ENCODE measurements around the gene MYO15B. TPM values are rescaled to one million over a fixed set of nuclear protein-coding genes. Genes with fewer than 3 reads are reported as not detected.

Gene MYO15B
- total RNA-seq, 2 experiments from 2014 or later: 8.9 to 19.2 TPM

DNA sequence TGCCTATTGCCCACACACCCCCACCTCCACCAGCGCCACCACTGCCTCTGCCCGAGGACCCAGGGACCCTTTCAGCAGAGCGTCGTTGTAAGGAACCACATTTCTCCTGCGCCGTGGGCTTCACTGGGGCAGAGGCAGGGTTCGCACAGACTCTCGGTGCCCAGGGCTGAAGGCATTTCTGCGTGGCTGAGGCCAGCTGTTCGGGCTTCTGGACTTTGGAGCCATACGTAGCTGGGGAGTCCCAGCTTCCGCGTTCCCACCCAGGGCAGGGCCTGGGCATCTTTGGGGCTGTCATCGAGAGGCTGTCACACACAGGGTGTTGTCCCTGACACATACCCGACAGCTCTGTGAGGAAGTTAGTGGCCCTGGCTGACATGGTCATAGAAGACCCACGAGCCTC lies 29.6 kb downstream of the MYO15B start:
- Histone ChIP-seq H3K4me3 (ENCODE audit: low read depth, low read length, poor library complexity, severe bottlenecking) (no peak overlapping the region), H3K4me2 (ENCODE audit: low read length) (no peak overlapping the region), H4K20me1 (ENCODE audit: insufficient read depth, low read length) (no peaks in the 10 kb centered on the region), H3K79me2 (ENCODE audit: insufficient read depth, low read depth, low read length) (no peaks in the 10 kb centered on the region), H3K9me2 (ENCODE audit: insufficient read depth, low read length) (no peaks in the 10 kb centered on the region), H3K4me1 (ENCODE audit: insufficient read depth, low read length, poor library complexity, severe bottlenecking) (no peaks in the 10 kb centered on the region), H3K9me3 (ENCODE audit: low read length) (no peaks in the 10 kb centered on the region), H3K27ac (ENCODE audit: low read depth, low read length, poor library complexity, severe bottlenecking) (no peak overlapping the region), H2AFZ (ENCODE audit: low read length) (no peak overlapping the region), H3K36me3 (ENCODE audit: insufficient read depth, low read length) (no peaks in the 10 kb centered on the region)
- DNase-seq (ENCODE audit: low spot score): no peak
- TF ChIP-seq EZH2phosphoT487 (IDR thresholded peaks at IDR 0.05; ENCODE audit: borderline replicate concordance, low read depth, low read length): no peak
- TF ChIP-seq, protein P1, sequence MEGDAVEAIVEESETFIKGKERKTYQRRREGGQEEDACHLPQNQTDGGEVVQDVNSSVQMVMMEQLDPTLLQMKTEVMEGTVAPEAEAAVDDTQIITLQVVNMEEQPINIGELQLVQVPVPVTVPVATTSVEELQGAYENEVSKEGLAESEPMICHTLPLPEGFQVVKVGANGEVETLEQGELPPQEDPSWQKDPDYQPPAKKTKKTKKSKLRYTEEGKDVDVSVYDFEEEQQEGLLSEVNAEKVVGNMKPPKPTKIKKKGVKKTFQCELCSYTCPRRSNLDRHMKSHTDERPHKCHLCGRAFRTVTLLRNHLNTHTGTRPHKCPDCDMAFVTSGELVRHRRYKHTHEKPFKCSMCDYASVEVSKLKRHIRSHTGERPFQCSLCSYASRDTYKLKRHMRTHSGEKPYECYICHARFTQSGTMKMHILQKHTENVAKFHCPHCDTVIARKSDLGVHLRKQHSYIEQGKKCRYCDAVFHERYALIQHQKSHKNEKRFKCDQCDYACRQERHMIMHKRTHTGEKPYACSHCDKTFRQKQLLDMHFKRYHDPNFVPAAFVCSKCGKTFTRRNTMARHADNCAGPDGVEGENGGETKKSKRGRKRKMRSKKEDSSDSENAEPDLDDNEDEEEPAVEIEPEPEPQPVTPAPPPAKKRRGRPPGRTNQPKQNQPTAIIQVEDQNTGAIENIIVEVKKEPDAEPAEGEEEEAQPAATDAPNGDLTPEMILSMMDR (conservative IDR thresholded peaks at IDR 0.05; ENCODE audit: low read length): no peak
- intact Hi-C loops (cut with micrococcal nuclease; ENCODE audit: unreplicated experiment): no loop called here
- CTCF ChIA-PET (ENCODE audit: unreplicated experiment): interaction anchor here (0.6 to 1.0 kb wide), 2 partner anchors 130 to 145 kb away, joined by 5 to 16 read pairs; no protein-coding TSS in a partner anchor
- BruUV-seq (replicated peaks): no TSS peak
- POLR2A ChIA-PET: interaction anchor here (1.0 kb wide), 1 partner anchor 163 kb away, joined by 4 read pairs; a partner anchor contains a TSS

DNA sequence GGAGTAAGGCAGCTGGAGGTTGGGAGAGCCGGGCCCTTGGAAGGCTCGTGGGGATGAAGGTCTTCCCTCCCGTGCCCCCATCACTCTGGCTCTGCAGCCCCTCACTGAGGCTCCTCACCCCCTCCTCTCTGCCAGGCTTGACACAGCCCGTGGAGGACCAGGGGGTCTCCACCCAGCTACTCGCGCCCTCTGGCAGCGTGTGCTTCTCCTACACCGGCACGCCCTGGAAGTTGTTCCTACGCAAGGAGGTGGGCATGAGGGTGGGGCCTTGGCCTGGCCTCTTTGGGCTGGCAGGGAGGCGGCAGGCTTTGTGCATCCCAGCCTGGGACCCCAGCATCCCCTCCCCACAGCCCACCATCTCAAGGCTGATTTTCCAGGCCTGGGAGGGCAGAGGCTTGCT lies 30.1 kb downstream of the MYO15B start:
- no peaks in the 10 kb centered on the region for H3K9me3 ChIP-seq (ENCODE audit: low read length)
- H3K36me3 ChIP-seq (ENCODE audit: insufficient read depth, low read length): no peaks in the 10 kb centered on the region
- no peak for DNase-seq (ENCODE audit: low spot score)
- H3K4me1 ChIP-seq (ENCODE audit: insufficient read depth, low read length, poor library complexity, severe bottlenecking): no peaks in the 10 kb centered on the region
- H3K79me2 ChIP-seq (ENCODE audit: insufficient read depth, low read depth, low read length): no peaks in the 10 kb centered on the region
- H3K27ac ChIP-seq (ENCODE audit: low read depth, low read length, poor library complexity, severe bottlenecking): no peak overlapping the region
- ChIA-PET POLR2A (no interaction called here), CTCF (ENCODE audit: unreplicated experiment) (interaction anchor here (1.0 kb wide), 1 partner anchor 130 kb away, joined by 5 read pairs; no protein-coding TSS in a partner anchor)
- no peaks in the 10 kb centered on the region for H4K20me1 ChIP-seq (ENCODE audit: insufficient read depth, low read length)
- intact Hi-C loops (cut with micrococcal nuclease; ENCODE audit: unreplicated experiment): no loop called here
- TF ChIP-seq EZH2phosphoT487 (IDR thresholded peaks at IDR 0.05; ENCODE audit: borderline replicate concordance, low read depth, low read length): no peak
- TF ChIP-seq, protein P1 (conservative IDR thresholded peaks at IDR 0.05; ENCODE audit: low read length): no peak
- no peak overlapping the region for H2AFZ ChIP-seq (ENCODE audit: low read length)
- no peak overlapping the region for H3K4me3 ChIP-seq (ENCODE audit: low read depth, low read length, poor library complexity, severe bottlenecking)
- BruUV-seq (replicated peaks): no TSS peak
- no peak overlapping the region for H3K4me2 ChIP-seq (ENCODE audit: low read length)
- H3K9me2 ChIP-seq (ENCODE audit: insufficient read depth, low read length): no peaks in the 10 kb centered on the region

All from OCI-LY7 (cell line).